GM18907 (cell line): ENCODE data around the gene GRIK1.

Source experiments
- ATAC-seq: cut with Tn5 transposase; IDR thresholded peaks from one replicate; pipeline ENCODE4 v1.9.1; 2021; ENCODE audit warnings: mild to moderate bottlenecking, moderate library complexity; ENCODE audit not compliant: unreplicated experiment

Gene GRIK1

DNA sequence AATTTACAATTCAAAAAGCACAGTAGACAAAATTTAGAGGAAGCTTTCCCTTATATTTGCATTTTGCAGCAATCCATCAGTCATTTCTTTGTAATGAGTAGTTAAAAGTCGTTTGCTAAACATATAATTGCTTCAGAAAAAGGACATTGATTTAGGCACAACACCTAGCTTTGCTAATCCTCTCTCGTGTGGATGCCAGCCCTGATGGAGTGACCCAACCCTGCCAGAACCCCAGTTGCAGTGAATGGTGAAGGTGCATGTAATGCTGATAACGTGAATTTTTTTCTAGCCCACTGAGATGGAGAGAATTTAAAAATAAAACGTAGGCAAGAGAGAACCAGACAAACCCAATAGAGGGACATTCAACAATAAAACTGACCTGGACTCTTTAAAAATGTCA lies 263.4 kb downstream of the GRIK1 start:
- ATAC-seq, result no peak

- ATAC-seq, result no peak
Observed at GRCh38 chr21:29675451-29675850, 264.3 kb downstream of the GRIK1 start.

DNA sequence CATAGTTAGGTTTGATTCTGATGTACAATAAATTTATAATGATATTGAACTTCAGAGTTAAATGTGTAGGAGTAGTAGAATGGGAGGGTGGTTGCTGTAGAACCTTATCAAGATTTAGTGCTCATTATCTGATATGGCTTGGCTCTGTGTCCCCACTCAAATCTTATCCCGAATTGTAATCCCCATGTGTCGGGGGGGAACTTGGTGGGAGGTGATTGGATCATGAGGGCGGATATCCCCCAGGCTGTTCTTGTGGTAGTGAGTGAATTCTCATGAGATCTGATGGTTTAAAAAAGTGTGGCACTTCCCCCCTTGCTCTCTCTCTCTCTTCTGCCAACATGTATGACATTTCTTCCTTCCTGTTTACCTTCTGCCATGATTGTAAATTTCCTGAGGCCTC lies 265.5 kb downstream of the GRIK1 start:
- no peak for ATAC-seq

DNA sequence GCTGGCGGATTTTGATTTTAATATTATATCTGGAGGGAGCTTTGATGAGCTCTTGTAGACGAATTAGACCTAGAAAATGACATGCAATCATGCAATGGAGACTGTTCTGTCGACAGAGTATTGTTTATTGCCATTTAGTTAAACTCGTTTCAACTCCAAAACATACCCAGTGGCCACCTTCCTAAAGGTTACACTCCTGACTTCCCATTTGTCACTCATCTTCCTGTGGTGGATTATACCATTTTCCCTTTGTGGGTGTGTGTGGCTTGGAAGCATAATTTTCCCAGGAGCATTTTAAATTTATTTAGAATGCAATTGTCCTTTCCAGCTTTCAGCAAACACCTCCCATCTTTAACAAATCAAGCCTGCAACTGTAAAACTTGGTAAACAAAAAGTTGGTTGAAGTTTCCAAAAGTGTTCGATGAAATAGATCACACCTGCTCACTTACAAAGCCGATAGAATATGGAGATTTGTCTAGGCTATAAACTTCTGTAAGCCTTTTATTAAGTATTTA lies 266.6 kb downstream of the GRIK1 start:
- ATAC-seq, result no peak

- no peak for ATAC-seq
Observed at GRCh38 chr21:29671728-29672127, 268.1 kb downstream of the GRIK1 start.

GRCh38 chr21:29670228-29670627 lies 269.6 kb downstream of the GRIK1 start:
- no peak for ATAC-seq

GRCh38 chr21:29669416-29669815 lies 270.4 kb downstream of the GRIK1 start:
- ATAC-seq, result no peak

DNA sequence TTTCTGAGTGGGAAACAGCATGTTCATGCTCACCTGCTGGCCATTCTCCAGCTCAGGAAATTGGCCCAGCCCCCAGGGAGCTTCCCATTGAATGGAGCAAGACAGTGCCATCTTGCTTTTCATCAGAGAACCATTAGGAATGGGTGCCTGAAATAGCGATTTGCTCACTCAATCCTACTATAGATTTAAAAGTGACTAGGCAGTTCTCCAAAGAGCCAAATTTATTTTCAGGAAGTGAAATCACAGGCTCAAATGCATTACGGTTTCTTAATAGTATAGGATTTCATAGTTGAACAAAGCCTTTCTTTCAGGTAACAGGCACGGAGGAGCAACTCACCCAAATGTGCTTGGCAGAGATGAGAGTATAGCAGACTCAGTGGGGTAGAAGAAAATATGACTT lies 272.1 kb downstream of the GRIK1 start:
- no peak for ATAC-seq

GRCh38 chr21:29664615-29665014 lies 275.2 kb downstream of the GRIK1 start:
- ATAC-seq, result no peak

DNA sequence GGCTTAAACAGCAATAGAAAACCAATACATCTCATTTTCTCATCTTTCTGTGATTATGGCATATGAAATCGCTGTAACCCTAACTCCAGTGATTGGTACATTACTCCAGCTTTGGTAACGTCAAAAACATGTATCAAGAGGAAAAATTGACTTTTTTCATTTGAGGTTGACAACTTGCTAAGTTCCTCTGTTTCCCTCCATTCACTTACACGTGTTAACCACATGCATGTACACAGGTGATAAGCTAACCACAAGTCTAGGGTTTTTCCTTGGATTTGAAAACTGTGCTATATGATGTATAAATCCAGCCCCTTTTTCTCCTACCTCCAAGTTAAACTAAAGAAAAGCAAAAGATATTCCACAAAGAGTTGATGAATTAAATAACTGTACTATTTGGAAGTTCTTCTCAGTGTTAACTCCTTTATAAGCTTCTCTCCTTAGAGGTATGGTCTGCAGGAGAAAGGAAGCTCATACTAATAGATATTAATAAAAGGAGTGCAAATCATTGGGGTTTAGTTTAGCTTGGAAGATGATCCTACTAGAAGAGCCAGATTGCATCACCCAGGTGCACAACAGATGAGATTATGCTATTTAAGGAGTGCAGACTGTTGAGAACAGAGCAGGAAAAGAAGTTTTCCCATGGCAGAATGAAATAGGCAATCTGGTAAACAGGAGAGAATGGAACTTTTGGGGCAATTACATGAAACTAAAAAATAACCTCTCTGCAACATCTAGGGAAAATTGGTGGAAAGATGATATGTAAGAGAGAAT lies 277.9 kb downstream of the GRIK1 start:
- no peak for ATAC-seq

DNA sequence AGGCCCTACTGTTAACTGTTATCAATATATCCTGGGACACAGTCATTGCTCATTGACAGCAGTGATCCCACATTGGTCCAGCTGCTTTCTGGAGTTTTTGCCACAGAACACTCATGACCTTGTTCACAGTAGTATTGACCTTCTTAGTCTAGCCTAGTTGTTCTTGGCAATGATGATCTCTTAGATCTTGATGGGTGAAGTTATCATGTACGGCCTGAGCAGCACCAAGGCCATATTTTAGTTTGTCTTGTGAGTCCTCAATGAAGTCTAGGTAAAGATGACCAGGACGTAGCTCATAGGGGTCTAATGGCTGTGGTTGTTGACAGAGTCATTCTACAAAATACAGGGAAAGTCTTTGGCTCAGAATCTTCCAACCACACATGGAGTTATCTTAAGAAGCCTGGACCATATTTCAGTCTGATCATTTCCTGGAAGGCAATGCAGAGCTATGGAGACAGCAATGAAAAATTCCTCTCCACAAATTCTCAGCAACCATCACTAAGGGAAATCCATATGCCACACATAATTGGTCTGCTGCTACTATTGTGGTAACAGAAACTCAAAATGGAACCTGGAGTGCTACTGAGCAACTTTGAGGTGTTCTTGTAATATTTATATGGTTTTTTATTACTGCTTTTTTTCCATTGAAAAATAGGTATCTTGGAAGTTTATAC lies 279.6 kb downstream of the GRIK1 start:
- no peak for ATAC-seq

- no peak for ATAC-seq
Observed at GRCh38 chr21:29658934-29659203, 280.9 kb downstream of the GRIK1 start.

- ATAC-seq, result no peak
Observed at GRCh38 chr21:29658177-29658933, 281.4 kb downstream of the GRIK1 start.

- ATAC-seq, result no peak
Observed at GRCh38 chr21:29657240-29657989, 282.4 kb downstream of the GRIK1 start.

DNA sequence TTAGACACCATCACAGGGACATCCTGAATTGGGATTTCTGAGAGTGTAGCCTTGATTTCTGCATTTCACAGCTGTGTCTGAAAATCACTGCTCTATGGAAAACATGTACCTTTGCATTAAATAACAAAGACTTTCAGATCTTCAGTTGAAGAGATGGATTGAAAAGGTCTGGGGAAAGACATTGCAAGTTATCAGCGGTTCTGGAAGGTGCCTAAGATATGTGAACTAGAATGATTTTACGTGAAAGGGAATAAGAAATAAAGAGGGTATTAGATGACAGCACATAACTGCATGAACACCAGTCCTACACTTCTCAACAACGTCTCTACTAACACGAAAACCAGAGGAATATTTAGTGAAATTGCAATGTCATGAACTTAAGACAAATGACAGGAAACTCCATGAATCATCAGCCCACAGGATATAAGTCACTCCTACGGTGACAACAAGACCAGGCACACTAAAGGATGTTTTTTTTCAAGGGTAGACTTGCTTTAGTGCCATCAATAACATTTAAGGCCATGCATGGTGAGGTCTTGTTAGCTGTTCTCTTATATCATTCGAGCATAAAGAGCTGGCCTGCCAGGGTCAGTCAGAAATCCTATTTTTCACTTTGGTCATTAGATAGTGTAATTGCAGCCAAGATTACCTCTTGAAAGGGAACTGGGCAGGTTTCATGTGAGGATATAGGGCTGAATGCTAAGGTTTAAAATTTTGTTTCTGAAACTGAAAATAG lies 283.1 kb downstream of the GRIK1 start:
- ATAC-seq, result no peak

DNA sequence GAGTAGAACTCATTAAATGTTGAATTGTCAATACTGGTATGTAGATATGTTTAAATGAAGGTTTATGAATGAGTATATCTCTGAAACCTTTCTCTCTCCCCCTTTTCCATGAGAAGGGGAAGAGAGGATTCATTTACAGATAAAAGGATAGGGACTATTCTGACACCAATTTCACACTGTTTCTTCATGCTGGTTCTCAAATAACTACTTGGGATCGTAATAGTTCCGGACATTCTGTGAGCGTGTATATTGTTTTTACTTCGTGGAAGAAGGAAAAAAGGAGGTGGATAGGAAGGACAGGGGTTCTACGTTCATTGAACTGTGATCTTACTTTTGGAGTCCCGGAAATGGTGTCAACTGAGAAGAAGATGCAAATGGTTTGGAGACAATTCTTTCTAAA lies 284.2 kb downstream of the GRIK1 start:
- ATAC-seq, result no peak

- no peak for ATAC-seq
Observed at GRCh38 chr21:29654855-29655254, 284.9 kb downstream of the GRIK1 start.

GRCh38 chr21:29654203-29654602 lies 285.6 kb downstream of the GRIK1 start:
- no peak for ATAC-seq

- no peak for ATAC-seq
Observed at GRCh38 chr21:29650523-29651022, 289.2 kb downstream of the GRIK1 start.

- no peak for ATAC-seq
Observed at GRCh38 chr21:29649406-29649814, 290.4 kb downstream of the GRIK1 start.
